ENCODE results near the gene PAK4. TPM values are rescaled to one million over a fixed set of nuclear protein-coding genes. Genes with fewer than 3 reads are reported as not detected.

Gene PAK4
- total and polyA plus RNA-seq, 2 experiments from 2014 or later = 20.3 to 39.6 TPM

- no peak overlapping the region for H2AFZ ChIP-seq
- no peaks in the 10 kb centered on the region for H4K20me1 ChIP-seq (ENCODE audit: insufficient read depth, poor library complexity, severe bottlenecking)
- no peak for DNase-seq (ENCODE audit: low spot score)
- no peak overlapping the region for H3K4me3 ChIP-seq
- no peak overlapping the region for H3K4me2 ChIP-seq
- no peaks in the 10 kb centered on the region for H3K79me2 ChIP-seq
- WGBS (ENCODE audit: low lambda C conversion rate, missing lambda C conversion rate) = 72% methylated on average over 6 of the region's 6 CpGs
- TF ChIP-seq EZH2phosphoT487 (IDR thresholded peaks at IDR 0.05; ENCODE audit: low read depth, severe bottlenecking, unreplicated experiment) (no peak), EZH2 (IDR thresholded peaks at IDR 0.05; ENCODE audit: borderline replicate concordance) (no peak), CTCF (IDR thresholded peaks at IDR 0.05; ENCODE audit: poor library complexity) (no peak)
- H3K9me3 ChIP-seq (ENCODE audit: low read depth) = no peaks in the 10 kb centered on the region
- H3K9me2 ChIP-seq (replicated peaks; ENCODE audit: insufficient read depth) = no peaks in the 10 kb centered on the region
- no peaks in the 10 kb centered on the region for H3K27me3 ChIP-seq
- no peak overlapping the region for H3K27ac ChIP-seq
- H3K4me1 ChIP-seq (ENCODE audit: insufficient read depth) = no peaks in the 10 kb centered on the region
- H3K36me3 ChIP-seq (replicated peaks; ENCODE audit: insufficient read depth, low read depth) = no peaks in the 10 kb centered on the region
Measured at GRCh38 chr19:39207293-39207836, 81.8 kb downstream of the PAK4 start.

GRCh38 chr19:39208175-39208795 lies 82.7 kb downstream of the PAK4 start:
- H3K79me2 ChIP-seq = no peaks in the 10 kb centered on the region
- no peak overlapping the region for H3K27ac ChIP-seq
- H3K9me3 ChIP-seq (ENCODE audit: low read depth) = no peaks in the 10 kb centered on the region
- H3K27me3 ChIP-seq = no peaks in the 10 kb centered on the region
- H3K4me1 ChIP-seq (ENCODE audit: insufficient read depth) = no peaks in the 10 kb centered on the region
- H3K4me2 ChIP-seq = no peak overlapping the region
- no peaks in the 10 kb centered on the region for H3K36me3 ChIP-seq (replicated peaks; ENCODE audit: insufficient read depth, low read depth)
- H4K20me1 ChIP-seq (ENCODE audit: insufficient read depth, poor library complexity, severe bottlenecking) = no peaks in the 10 kb centered on the region
- no peak overlapping the region for H2AFZ ChIP-seq
- H3K9me2 ChIP-seq (replicated peaks; ENCODE audit: insufficient read depth) = no peaks in the 10 kb centered on the region
- TF ChIP-seq EZH2 (IDR thresholded peaks at IDR 0.05; ENCODE audit: borderline replicate concordance) = no peak
- no peak for TF ChIP-seq CTCF (IDR thresholded peaks at IDR 0.05; ENCODE audit: poor library complexity)
- no peak for TF ChIP-seq EZH2phosphoT487 (IDR thresholded peaks at IDR 0.05; ENCODE audit: low read depth, severe bottlenecking, unreplicated experiment)
- no peak overlapping the region for H3K4me3 ChIP-seq
- 84% methylated on average over 8 of the region's 9 CpGs for WGBS (ENCODE audit: low lambda C conversion rate, missing lambda C conversion rate)
- DNase-seq (ENCODE audit: low spot score) = no peak

GRCh38 chr19:39209196-39209595 lies 83.6 kb downstream of the PAK4 start:
- Histone ChIP-seq H3K4me1 (ENCODE audit: insufficient read depth) (no peaks in the 10 kb centered on the region), H3K4me2 (no peak overlapping the region), H3K36me3 (replicated peaks; ENCODE audit: insufficient read depth, low read depth) (no peaks in the 10 kb centered on the region), H3K9me2 (replicated peaks; ENCODE audit: insufficient read depth) (no peaks in the 10 kb centered on the region), H3K79me2 (no peaks in the 10 kb centered on the region), H3K4me3 (no peak overlapping the region), H2AFZ (no peak overlapping the region), H3K9me3 (ENCODE audit: low read depth) (no peaks in the 10 kb centered on the region), H3K27ac (no peak overlapping the region), H3K27me3 (no peaks in the 10 kb centered on the region), H4K20me1 (ENCODE audit: insufficient read depth, poor library complexity, severe bottlenecking) (no peaks in the 10 kb centered on the region)
- TF ChIP-seq EZH2phosphoT487 (IDR thresholded peaks at IDR 0.05; ENCODE audit: low read depth, severe bottlenecking, unreplicated experiment) (no peak), EZH2 (IDR thresholded peaks at IDR 0.05; ENCODE audit: borderline replicate concordance) (no peak), CTCF (IDR thresholded peaks at IDR 0.05; ENCODE audit: poor library complexity) (no peak)
- no peak for DNase-seq (ENCODE audit: low spot score)
- 83% methylated on average over 7 of the region's 7 CpGs for WGBS (ENCODE audit: low lambda C conversion rate, missing lambda C conversion rate)
